OCI-LY3 (cell line): ENCODE results near the gene CRADD.
A peak's percentile ranks its signal among the peaks of the same experiment; 100 is the strongest.

ENCODE experiments used
- H2AFZ ChIP-seq: fragments of 200-600, 300-600 bp; shearing (Covaris generic); 2 replicates; pipeline ENCODE4 v1.6.0; 2014; ENCODE audit warnings: antibody characterized with exemption, low read depth, low read length
- H3K27ac ChIP-seq: fragments of 200-600, 300-600 bp; sonication (generic); 2 replicates; pipeline ENCODE4 v1.5.1; 2014; ENCODE audit warnings: mild to moderate bottlenecking, low read length, moderate library complexity, mixed read lengths
- H3K27me3 ChIP-seq: fragments of 200-600, 300-600 bp; sonication (generic); 2 replicates; pipeline ENCODE4 v1.6.1; 2014; ENCODE audit warnings: low read depth, low read length, mixed read lengths
- H3K36me3 ChIP-seq: fragments of 200-600, 300-600 bp; sonication (generic); replicated peaks from 2 replicates; pipeline ENCODE3; 2014; ENCODE audit warnings: low read depth, low read length, mixed read lengths
- H3K4me1 ChIP-seq: fragments of 300-600, 200-600 bp; sonication (generic); 2 replicates; pipeline ENCODE4 v1.6.1; 2014; ENCODE audit warnings: low read length, mixed read lengths
- H3K4me2 ChIP-seq: fragments of 200-600, 300-600 bp; sonication (generic); 2 replicates; pipeline ENCODE4 v1.6.1; 2014; ENCODE audit warnings: low read length, mixed read lengths
- H3K4me3 ChIP-seq: fragments of 300-600, 200-600 bp; sonication (generic); 2 replicates; pipeline ENCODE4 v1.5.1; 2014; ENCODE audit warnings: antibody characterized with exemption, mild to moderate bottlenecking, low read length, moderate library complexity
- H3K79me2 ChIP-seq: fragments of 300-600, 200-600 bp; shearing (Covaris generic); 2 replicates; pipeline ENCODE4 v1.6.1; 2014; ENCODE audit warnings: mild to moderate bottlenecking, low read length, mixed read lengths
- H3K9ac ChIP-seq: fragments of 300-600, 200-600 bp; shearing (Covaris generic); 2 replicates; pipeline ENCODE4 v1.6.0; 2014; ENCODE audit warnings: mild to moderate bottlenecking, low read length, moderate library complexity
- H3K9me3 ChIP-seq: fragments of 200-600, 300-600 bp; shearing (Covaris generic); 2 replicates; pipeline ENCODE4 v1.6.1; 2014; ENCODE audit warnings: low read length, mixed read lengths; ENCODE audit not compliant: insufficient read depth
- H4K20me1 ChIP-seq: fragments of 200-600, 300-600 bp; sonication (generic); 2 replicates; pipeline ENCODE4 v1.6.1; 2016; ENCODE audit warnings: low read length, mixed read lengths; ENCODE audit not compliant: insufficient read depth
- EZH2phosphoT487 ChIP-seq: fragments of 200-600 bp; shearing (Covaris generic); IDR thresholded peaks from 2 replicates; pipeline ENCODE4 v1.6.1; 2018; ENCODE audit warnings: antibody characterized with exemption, mixed run types, low read depth
- TF ChIP-seq, protein P1 (sequence below): fragments of 200-600, 300-600 bp; sonication (generic); IDR thresholded peaks from 2 replicates; pipeline ENCODE4 v1.5.1; 2014; ENCODE audit warnings: antibody characterized with exemption, low read length, low read depth

The CRADD gene

DNA sequence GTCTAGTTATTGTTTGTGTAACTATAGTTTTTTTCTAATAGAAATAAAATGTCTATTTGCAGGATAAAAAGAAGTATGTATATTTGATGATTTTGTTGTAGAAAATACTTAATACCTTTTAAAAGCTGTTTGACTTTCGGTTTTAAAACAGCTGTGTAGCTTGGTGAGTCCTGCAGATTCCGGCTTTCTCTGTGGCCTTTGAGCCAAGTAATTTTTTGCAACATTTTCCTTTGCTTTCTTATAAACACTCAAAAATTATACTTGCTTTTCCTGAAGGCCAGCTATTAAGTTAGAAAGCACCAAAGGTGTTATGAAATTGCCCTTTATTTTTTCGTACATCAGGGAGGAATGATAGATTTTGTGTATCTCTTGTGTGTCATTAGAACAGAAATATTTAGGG lies 63.6 kb downstream of the CRADD start:
- Histone ChIP-seq H2AFZ (peak overlapping the region; percentile 27; the same call in 1 of the 2 replicates), H3K4me2 (peak overlapping the region; percentile 77), H3K4me1 (peaks cover 39% of the 10 kb centered on the region), H3K9ac (peak overlapping the region; percentile 21), H3K4me3 (peak overlapping the region; percentile 57), H3K27me3 (no peaks in the 10 kb centered on the region), H3K79me2 (no peaks in the 10 kb centered on the region), H4K20me1 (no peaks in the 10 kb centered on the region), H3K9me3 (no peaks in the 10 kb centered on the region), H3K36me3 (no peaks in the 10 kb centered on the region), H3K27ac (no peak overlapping the region)
- TF ChIP-seq EZH2phosphoT487: no peak
- TF ChIP-seq, protein P1, sequence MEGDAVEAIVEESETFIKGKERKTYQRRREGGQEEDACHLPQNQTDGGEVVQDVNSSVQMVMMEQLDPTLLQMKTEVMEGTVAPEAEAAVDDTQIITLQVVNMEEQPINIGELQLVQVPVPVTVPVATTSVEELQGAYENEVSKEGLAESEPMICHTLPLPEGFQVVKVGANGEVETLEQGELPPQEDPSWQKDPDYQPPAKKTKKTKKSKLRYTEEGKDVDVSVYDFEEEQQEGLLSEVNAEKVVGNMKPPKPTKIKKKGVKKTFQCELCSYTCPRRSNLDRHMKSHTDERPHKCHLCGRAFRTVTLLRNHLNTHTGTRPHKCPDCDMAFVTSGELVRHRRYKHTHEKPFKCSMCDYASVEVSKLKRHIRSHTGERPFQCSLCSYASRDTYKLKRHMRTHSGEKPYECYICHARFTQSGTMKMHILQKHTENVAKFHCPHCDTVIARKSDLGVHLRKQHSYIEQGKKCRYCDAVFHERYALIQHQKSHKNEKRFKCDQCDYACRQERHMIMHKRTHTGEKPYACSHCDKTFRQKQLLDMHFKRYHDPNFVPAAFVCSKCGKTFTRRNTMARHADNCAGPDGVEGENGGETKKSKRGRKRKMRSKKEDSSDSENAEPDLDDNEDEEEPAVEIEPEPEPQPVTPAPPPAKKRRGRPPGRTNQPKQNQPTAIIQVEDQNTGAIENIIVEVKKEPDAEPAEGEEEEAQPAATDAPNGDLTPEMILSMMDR: no peak

DNA sequence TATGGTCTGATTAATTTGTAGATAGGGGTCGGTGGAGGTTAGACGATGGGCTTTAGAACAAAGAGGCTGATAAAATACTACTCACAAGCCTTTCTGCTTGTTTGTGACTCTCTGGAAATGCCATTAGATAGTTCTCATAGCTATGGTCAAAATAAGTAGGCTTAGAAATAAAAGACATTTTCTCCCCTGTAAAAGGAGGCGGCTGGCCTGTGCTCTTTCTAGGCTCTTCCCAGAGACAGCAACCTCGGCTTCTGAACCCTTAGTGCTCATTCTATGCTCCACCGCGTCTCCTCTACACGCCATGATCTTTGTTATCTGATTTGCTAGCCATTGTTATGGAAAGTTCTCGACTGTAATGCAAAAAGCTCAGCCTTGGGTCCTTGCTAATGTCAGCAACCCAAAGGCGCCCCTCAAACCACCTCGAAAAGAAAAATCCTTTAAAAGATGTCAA lies 64.5 kb downstream of the CRADD start:
- peak overlapping the region; percentile 73 for H3K9ac ChIP-seq
- peak overlapping the region; percentile 89 for H3K4me3 ChIP-seq
- peak overlapping the region; percentile 15; the same call in 1 of the 2 replicates for H3K27ac ChIP-seq
- H3K27me3 ChIP-seq: no peaks in the 10 kb centered on the region
- peak overlapping the region; percentile 77 for H3K4me2 ChIP-seq
- H3K9me3 ChIP-seq: no peaks in the 10 kb centered on the region
- H2AFZ ChIP-seq: peak overlapping the region; percentile 34
- peaks cover 45% of the 10 kb centered on the region for H3K4me1 ChIP-seq
- H3K36me3 ChIP-seq: no peaks in the 10 kb centered on the region
- H3K79me2 ChIP-seq: no peaks in the 10 kb centered on the region
- no peaks in the 10 kb centered on the region for H4K20me1 ChIP-seq
- TF ChIP-seq, protein P1: no peak
- no peak for TF ChIP-seq EZH2phosphoT487

DNA sequence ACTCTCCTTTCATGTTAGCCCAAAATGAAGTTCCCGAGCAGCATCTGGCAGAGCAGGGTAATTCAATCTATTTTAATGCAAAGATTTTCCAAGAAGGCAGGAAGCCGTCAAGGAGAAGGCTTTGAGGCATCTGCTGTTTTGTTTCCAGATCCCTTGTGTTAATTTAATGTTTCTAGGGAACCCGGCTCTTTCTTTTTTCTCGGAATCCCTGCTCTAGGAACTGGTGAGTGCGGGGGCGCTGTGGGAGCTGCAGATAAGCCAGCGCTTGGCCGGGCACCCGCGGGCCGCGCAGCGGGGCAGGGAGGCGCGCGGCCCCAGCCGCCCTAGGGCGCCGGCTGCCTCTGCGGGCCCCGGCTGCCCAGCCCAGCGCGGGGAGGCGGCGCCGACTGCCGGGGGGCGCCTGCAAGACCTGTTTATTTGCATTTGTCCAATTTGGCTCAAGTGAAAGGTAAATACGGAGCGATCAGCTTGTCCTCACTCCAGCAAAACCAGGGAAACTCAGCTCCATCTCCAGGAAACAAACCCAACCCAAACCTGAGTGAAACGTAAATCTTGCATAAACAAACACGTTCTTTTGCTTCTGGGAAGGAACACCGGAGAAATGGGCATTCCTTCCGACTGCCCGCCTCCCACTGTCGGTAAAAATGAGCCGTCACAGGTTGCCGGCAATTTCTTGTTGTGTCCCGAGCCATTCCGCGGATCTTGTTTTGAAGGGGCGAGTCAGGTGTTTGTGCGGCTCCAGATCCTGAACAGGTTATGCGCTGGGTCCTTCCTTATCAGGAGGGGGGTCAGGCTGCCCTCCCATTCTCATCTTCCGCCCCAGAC lies 65.1 kb downstream of the CRADD start:
- peak overlapping the region; percentile 20; the same call in 1 of the 2 replicates for H3K27ac ChIP-seq
- TF ChIP-seq, protein P1: peak; percentile 46
- no peak for TF ChIP-seq EZH2phosphoT487
- H3K27me3 ChIP-seq: no peaks in the 10 kb centered on the region
- H3K79me2 ChIP-seq: no peaks in the 10 kb centered on the region
- no peaks in the 10 kb centered on the region for H3K9me3 ChIP-seq
- peak overlapping the region; percentile 93 for H2AFZ ChIP-seq
- H3K36me3 ChIP-seq: no peaks in the 10 kb centered on the region
- peak overlapping the region; percentile 77 for H3K4me2 ChIP-seq
- peak overlapping the region; percentile 89 for H3K4me3 ChIP-seq
- H4K20me1 ChIP-seq: no peaks in the 10 kb centered on the region
- H3K9ac ChIP-seq: peak overlapping the region; percentile 73
- H3K4me1 ChIP-seq: peaks cover 45% of the 10 kb centered on the region

GRCh38 chr12:93743229-93743998 lies 66.2 kb downstream of the CRADD start:
- no peaks in the 10 kb centered on the region for H4K20me1 ChIP-seq
- no peaks in the 10 kb centered on the region for H3K36me3 ChIP-seq
- TF ChIP-seq EZH2phosphoT487: no peak
- TF ChIP-seq, protein P1: no peak
- peak overlapping the region; percentile 77 for H3K4me2 ChIP-seq
- H2AFZ ChIP-seq: no peak overlapping the region
- no peaks in the 10 kb centered on the region for H3K79me2 ChIP-seq
- H3K27ac ChIP-seq: no peak overlapping the region
- peak overlapping the region; percentile 89 for H3K4me3 ChIP-seq
- peaks cover 45% of the 10 kb centered on the region for H3K4me1 ChIP-seq
- no peaks in the 10 kb centered on the region for H3K9me3 ChIP-seq
- H3K9ac ChIP-seq: no peak overlapping the region; the same call in 1 of the 2 replicates
- no peaks in the 10 kb centered on the region for H3K27me3 ChIP-seq
